IMR-90 (cell line): ENCODE results near the gene CD99L2. TPM values are rescaled to one million over a fixed set of nuclear protein-coding genes. Genes with fewer than 3 reads are reported as not detected.

ENCODE experiments used
- ATAC-seq: fragments of 200-7000 bp; cut with Tn5 transposase; 2 replicates; pipeline ENCODE4 v1.9.1; 2020; ENCODE audit warnings: low read depth, mild to moderate bottlenecking, moderate library complexity
- BruUV-seq: library from RNA; stranded (reverse); fragments of 400-500 nt; replicated peaks from 2 replicates; lab custom pipeline; 2021; lab: Mats Ljungman, UMichigan
- CTCF ChIA-PET: fragments of 300-600 bp; formaldehyde crosslinking; extraction: SDS; loops from one replicate; lab custom pipeline; 2021; ENCODE audit warnings: antibody characterized with exemption; lab: Yijun Ruan, JAX
- POLR2A ChIA-PET: fragments of 300-600 bp; sonication (Branson Sonifier 250); formaldehyde crosslinking; loops from one replicate; lab custom pipeline; 2022; ENCODE audit warnings: antibody characterized with exemption; ENCODE audit not compliant: unreplicated experiment; lab: Charles Lee
- DNase-seq: peaks from one replicate; pipeline ENCODE4 v3.0.0; 2013
- H2AFZ ChIP-seq: replicated peaks from 2 replicates; pipeline ENCODE3; 2013; ENCODE audit warnings: low read length, mild to moderate bottlenecking; ENCODE audit not compliant: poor library complexity
- H2AK5ac ChIP-seq: 2 replicates; pipeline ENCODE4 v1.6.1; 2013; ENCODE audit warnings: low read depth, low read length, inconsistent platforms
- H2AK9ac ChIP-seq: replicated peaks from 2 replicates; pipeline ENCODE3; 2013; ENCODE audit warnings: mild to moderate bottlenecking, low read depth, low read length, moderate library complexity; ENCODE audit not compliant: poor library complexity
- H2BK120ac ChIP-seq: 2 replicates; pipeline ENCODE4 v1.6.1; 2013; ENCODE audit warnings: low read depth, low read length, inconsistent platforms
- H2BK15ac ChIP-seq: 3 replicates; pipeline ENCODE4 v1.6.1; 2013; ENCODE audit warnings: low read depth, low read length, inconsistent platforms
- H2BK20ac ChIP-seq: 2 replicates; pipeline ENCODE4 v1.6.1; 2013; ENCODE audit warnings: low read depth, mild to moderate bottlenecking, inconsistent platforms, low read length, moderate library complexity
- H2BK5ac ChIP-seq: 2 replicates; pipeline ENCODE4 v1.6.1; 2013; ENCODE audit warnings: mild to moderate bottlenecking, low read depth, low read length, inconsistent platforms; ENCODE audit not compliant: poor library complexity, severe bottlenecking
- H3K14ac ChIP-seq: replicated peaks from 2 replicates; pipeline ENCODE4 v1.6.1; 2013; ENCODE audit warnings: low read depth, low read length, inconsistent platforms
- H3K18ac ChIP-seq: 2 replicates; pipeline ENCODE4 v1.6.1; 2013; ENCODE audit warnings: low read depth, low read length, control low read depth
- H3K23ac ChIP-seq: 2 replicates; pipeline ENCODE4 v1.6.1; 2013; ENCODE audit warnings: low read depth, low read length, inconsistent platforms
- H3K27ac ChIP-seq: 2 replicates; pipeline ENCODE4 v1.5.1; 2013; ENCODE audit warnings: mild to moderate bottlenecking, control low read depth, low read length; ENCODE audit not compliant: insufficient read depth
- H3K27me3 ChIP-seq: 2 replicates; pipeline ENCODE4 v1.6.1; 2013; ENCODE audit warnings: low read length; ENCODE audit not compliant: control insufficient read depth, insufficient read depth
- H3K36me3 ChIP-seq: 2 replicates; pipeline ENCODE4 v1.6.1; 2013; ENCODE audit warnings: low read length, mixed read lengths; ENCODE audit not compliant: control insufficient read depth, insufficient read depth
- H3K4ac ChIP-seq: 2 replicates; pipeline ENCODE4 v1.6.1; 2013; ENCODE audit warnings: low read depth, low read length, inconsistent platforms
- H3K4me1 ChIP-seq: 2 replicates; pipeline ENCODE4 v1.6.1; 2013; ENCODE audit warnings: low read length, mixed read lengths; ENCODE audit not compliant: control insufficient read depth, insufficient read depth
- H3K4me2 ChIP-seq: 2 replicates; pipeline ENCODE4 v1.6.1; 2013; ENCODE audit warnings: low read depth, mild to moderate bottlenecking, control low read depth, low read length, moderate library complexity
- H3K4me3 ChIP-seq: 2 replicates; pipeline ENCODE4 v1.5.1; 2013; ENCODE audit warnings: low read depth, mild to moderate bottlenecking, control low read depth, low read length, moderate library complexity; ENCODE audit not compliant: insufficient read depth
- H3K56ac ChIP-seq: 2 replicates; pipeline ENCODE4 v1.6.1; 2013; ENCODE audit warnings: low read length, inconsistent platforms; ENCODE audit not compliant: insufficient read depth; ENCODE audit errors: extremely low read depth
- H3K79me1 ChIP-seq, 2 experiments: 2 replicates each; pipeline ENCODE4 v1.6.1; 2013; ENCODE audit warnings: low read length in 2 of 2, inconsistent platforms in 1 of 2, low read depth in 1 of 2
- H3K9ac ChIP-seq: 2 replicates; pipeline ENCODE4 v1.6.1; 2013; ENCODE audit warnings: low read depth, low read length, control low read depth
- H3K9me1 ChIP-seq: 2 replicates; pipeline ENCODE4 v1.6.1; 2013; ENCODE audit warnings: low read length, inconsistent platforms; ENCODE audit not compliant: insufficient read depth
- H3K9me3 ChIP-seq: 2 replicates; pipeline ENCODE4 v1.6.1; 2013; ENCODE audit warnings: low read length; ENCODE audit not compliant: control insufficient read depth, insufficient read depth
- H4K20me1 ChIP-seq: 2 replicates; pipeline ENCODE4 v1.6.1; 2013; ENCODE audit warnings: low read length, inconsistent platforms; ENCODE audit not compliant: insufficient read depth
- H4K5ac ChIP-seq: 2 replicates; pipeline ENCODE4 v1.6.1; 2013; ENCODE audit warnings: mild to moderate bottlenecking, low read depth, low read length, control low read depth
- H4K8ac ChIP-seq, 2 experiments: 2 replicates each; pipeline ENCODE4 v1.6.1; 2013; ENCODE audit warnings: low read depth in 2 of 2, low read length in 2 of 2, control low read depth in 1 of 2, inconsistent platforms in 1 of 2
- H4K91ac ChIP-seq: 2 replicates; pipeline ENCODE4 v1.6.1; 2013; ENCODE audit warnings: low read depth, low read length, inconsistent platforms; ENCODE audit not compliant: insufficient read depth
- BHLHE40 ChIP-seq: fragments of 150-350 bp; IDR thresholded peaks from 2 replicates; pipeline ENCODE4 v1.6.1; 2016; ENCODE audit warnings: mild to moderate bottlenecking, low read depth, low read length
- CHD1 ChIP-seq: IDR thresholded peaks from 2 replicates; pipeline ENCODE4 v1.6.1; 2012; ENCODE audit warnings: low read depth, low read length, improper control_type of control experiment
- MAZ ChIP-seq: IDR thresholded peaks from 2 replicates; pipeline ENCODE4 v1.6.1; 2012; ENCODE audit warnings: low read depth, mild to moderate bottlenecking, low read length, improper control_type of control experiment, moderate library complexity, borderline replicate concordance
- MXI1 ChIP-seq: IDR thresholded peaks from 2 replicates; pipeline ENCODE4 v1.6.1; 2012; ENCODE audit warnings: low read depth, mild to moderate bottlenecking, low read length, moderate library complexity, borderline replicate concordance
- NFE2L2 ChIP-seq: fragments of 150-350 bp; IDR thresholded peaks from 2 replicates; pipeline ENCODE4 v1.6.1; 2016; ENCODE audit warnings: low read depth, mild to moderate bottlenecking, low read length
- RAD21 ChIP-seq: IDR thresholded peaks from 2 replicates; pipeline ENCODE4 v1.6.1; 2012; ENCODE audit warnings: low read length, improper control_type of control experiment
- WGBS, 2 experiments: methylation state at CpG; one replicate each; pipeline versions ENCODE4 v1.1.5 to v1.1.7; 2013; ENCODE audit warnings: missing lambda C conversion rate in 2 of 2; ENCODE audit not compliant: insufficient read length in 1 of 2; ENCODE audit errors: extremely low coverage in 2 of 2; 5-methylcytosine and 5-hydroxymethylcytosine counted together
- dilution Hi-C: fragments of 300-500 bp; cut with HindIII; formaldehyde crosslinking; loops from one replicate; pipeline ENCODE4 v1.14.3; 2018; ENCODE audit warnings: low sequenced_read_pairs; ENCODE audit not compliant: unreplicated experiment
- in situ Hi-C: fragments of 300-500 bp; cut with MboI; formaldehyde crosslinking; loops from 3 replicates; pipeline ENCODE4 v1.14.3; 2019; ENCODE audit warnings: low sequenced_read_pairs, inconsistent platforms, mixed read lengths
- intact Hi-C: fragments of 100-400 bp; cut with micrococcal nuclease; formaldehyde crosslinking; loops from 2 replicates; pipeline ENCODE4 v1.10.0; 2022
- polyA plus RNA-seq, 3 experiments: library from polyadenylated mRNA; depleted of rRNA; stranded (reverse); fragments of >200 nt; gene quantifications; 2 replicates each; pipeline ENCODE4 v1.2.3, GENCODE V29; 2012; ENCODE audit warnings: low replicate concordance in 1 of 3
- total RNA-seq: library from RNA; depleted of rRNA; stranded (reverse); fragments of >200 nt; gene quantifications from 2 replicates; pipeline ENCODE4 v1.2.3, GENCODE V29; 2012

CD99L2 gene
- total and polyA plus RNA-seq, 2 of the 4 experiments (the other 2 are of a cell fraction) = 17.4 to 41.4 TPM

- Histone ChIP-seq H3K4ac (no peak overlapping the region), H2BK120ac (no peak overlapping the region), H3K23ac (no peak overlapping the region), H4K8ac (no peak overlapping the region), H2BK5ac (no peak overlapping the region), H3K56ac (no peak overlapping the region), H3K9me1 (no peaks in the 10 kb centered on the region), H2AFZ (no peak overlapping the region), H3K4me2 (no peak overlapping the region), H3K14ac (no peak overlapping the region), H2AK9ac (no peak overlapping the region), H3K9me3 (no peaks in the 10 kb centered on the region; the same call in 1 of the 2 replicates), H3K79me1 (no peaks in the 10 kb centered on the region), H4K20me1 (no peaks in the 10 kb centered on the region), H3K27ac (no peak overlapping the region), H4K91ac (no peak overlapping the region), H2AK5ac (no peak overlapping the region), H3K36me3 (no peaks in the 10 kb centered on the region), H2BK20ac (no peak overlapping the region), H2BK15ac (no peak overlapping the region), H3K18ac (no peak overlapping the region), H3K9ac (no peak overlapping the region), H3K4me3 (no peak overlapping the region), H3K4me1 (no peaks in the 10 kb centered on the region), H4K5ac (no peak overlapping the region), H3K27me3 (peaks cover 2% of the 10 kb centered on the region; the same call in 1 of the 2 replicates)
- POLR2A ChIA-PET = no interaction called here
- intact Hi-C loops = no loop called here
- 64% methylated on average over 6 of the region's 9 CpGs; no CpG with 5 or more reads in 1 of the 2 experiments for WGBS, 2 experiments
- no peak for TF ChIP-seq BHLHE40
- no peak for TF ChIP-seq MXI1
- no peak for TF ChIP-seq NFE2L2
- TF ChIP-seq MAZ = no peak
- no peak for TF ChIP-seq RAD21
- TF ChIP-seq CHD1 = no peak
- dilution Hi-C loops = no loop called here
- in situ Hi-C loops = no loop called here
- CTCF ChIA-PET = no interaction called here
- ATAC-seq (no peak), DNase-seq (no peak)
- BruUV-seq = no TSS peak
Measured at GRCh38 chrX:150942942-150943594, 44.6 kb upstream of the CD99L2 start.
